HT1080 (cell line): Measurements from ENCODE around the gene MEIOB. TPM values are rescaled to one million over a fixed set of nuclear protein-coding genes. Genes with fewer than 3 reads are reported as not detected.
"Not testable (repeated sequence)": the region's sequence is repeated elsewhere in the genome, so short reads cannot be mapped to it uniquely, and the experiment has no call there.

Experiments used
- DNase-seq: peaks from one replicate; pipeline ENCODE4 v3.0.0-alpha.2; 2015; ENCODE audit warnings: low read depth
- polyA plus RNA-seq, 2 experiments: library from polyadenylated mRNA; depleted of rRNA; stranded (reverse); fragments of >200 nt; gene quantifications; 2 replicates each; pipeline ENCODE4 v1.2.3, GENCODE V29; 2015
- total RNA-seq: library from RNA; depleted of rRNA; stranded (reverse); fragments of >200 nt; shearing (Covaris generic); gene quantifications from 2 replicates; pipeline ENCODE4 v1.2.3, GENCODE V29; 2014; rRNA removed

MEIOB gene
- total RNA-seq: not detected in 2 replicates
- polyA plus RNA-seq (2015; cell fraction: cytosol; rRNA removed): not detected in 2 replicates
- not detected in 2 replicates for polyA plus RNA-seq (2015; cell fraction: nucleus; rRNA removed)

GRCh38 chr16:1871974-1872635 is at the start of gene MEIOB:
Gene MEIOB, minus strand, starts transcription at chr16:1872164. Its CDS starts 3,989 bp downstream, at chr16:1868175.
- no peak for DNase-seq

GRCh38 chr16:1920727-1921171 is 48.8 kb upstream of the MEIOB start:
- DNase-seq: peak; percentile 33

GRCh38 chr16:1920122-1920521 is 48.2 kb upstream of the MEIOB start:
- DNase-seq: not testable (repeated sequence)

GRCh38 chr16:1919327-1919998 is 47.5 kb upstream of the MEIOB start:
- no peak for DNase-seq

GRCh38 chr16:1918351-1919326 is 46.7 kb upstream of the MEIOB start, which contains the start of gene HS3ST6:
Gene HS3ST6, minus strand, starts transcription at chr16:1918415. Its CDS starts 92 bp downstream, at chr16:1918323.
- no peak for DNase-seq

GRCh38 chr16:1917665-1918350 is 45.8 kb upstream of the MEIOB start:
- no peak for DNase-seq

GRCh38 chr16:1917056-1917664 is 45.2 kb upstream of the MEIOB start:
- no peak for DNase-seq

GRCh38 chr16:1916640-1916990 is 44.7 kb upstream of the MEIOB start:
- DNase-seq: no peak

- DNase-seq: no peak
Observed at GRCh38 chr16:1915732-1916639, 44.0 kb upstream of the MEIOB start.

- no peak for DNase-seq
Observed at GRCh38 chr16:1914988-1915387, 43.0 kb upstream of the MEIOB start.

GRCh38 chr16:1914084-1914608 is 42.2 kb upstream of the MEIOB start:
- DNase-seq: no peak

- no peak for DNase-seq
Observed at GRCh38 chr16:1913327-1914083, 41.5 kb upstream of the MEIOB start.

- DNase-seq: no peak
Observed at GRCh38 chr16:1912215-1912543, 40.2 kb upstream of the MEIOB start.

- DNase-seq: no peak
Observed at GRCh38 chr16:1911467-1912214, 39.7 kb upstream of the MEIOB start.

GRCh38 chr16:1909561-1910231 is 37.7 kb upstream of the MEIOB start:
- DNase-seq: no peak

GRCh38 chr16:1908983-1909382 is 37.0 kb upstream of the MEIOB start:
- no peak for DNase-seq

GRCh38 chr16:1908184-1908583 is 36.2 kb upstream of the MEIOB start:
- DNase-seq: no peak
